PC-3 (cell line): Measurements from ENCODE around the gene LIN28B. TPM values are rescaled to one million over a fixed set of nuclear protein-coding genes. Genes with fewer than 3 reads are reported as not detected.

Experiments used
- ATAC-seq: fragments of 200-7000 bp; cut with Tn5 transposase; 2 replicates; pipeline ENCODE4 v1.9.1; 2020; ENCODE audit warnings: mild to moderate bottlenecking, moderate library complexity
- BruUV-seq: library from RNA; stranded (reverse); fragments of 400-500 nt; replicated peaks from 2 replicates; lab custom pipeline; 2021; lab: Mats Ljungman, UMichigan
- CTCF ChIA-PET: fragments of 300-600 bp; sonication (Branson Sonifier 250); formaldehyde crosslinking; loops from one replicate; lab custom pipeline; 2022; ENCODE audit warnings: antibody characterized with exemption; lab: Charles Lee
- POLR2A ChIA-PET: fragments of 300-600 bp; sonication (Branson Sonifier 250); formaldehyde crosslinking; loops from one replicate; lab custom pipeline; 2022; ENCODE audit warnings: antibody characterized with exemption; ENCODE audit not compliant: unreplicated experiment; lab: Charles Lee
- DNase-seq: peaks from one replicate; pipeline ENCODE4 v3.0.0-alpha.2; 2015
- H2AFZ ChIP-seq: fragments of 300-600 bp; sonication (generic); 2 replicates; pipeline ENCODE4 v1.6.0; 2016; ENCODE audit warnings: antibody characterized with exemption, low read length
- H3F3A ChIP-seq: fragments of 300-600 bp; sonication (generic); one replicate; pipeline ENCODE4 v1.6.0; 2017; ENCODE audit warnings: antibody characterized with exemption, low read length, control low read depth, mild to moderate bottlenecking; ENCODE audit not compliant: unreplicated experiment
- H3K27ac ChIP-seq: fragments of 300-600 bp; sonication (generic); 2 replicates; pipeline ENCODE4 v1.5.1; 2016; ENCODE audit warnings: mild to moderate bottlenecking, low read length
- H3K27me3 ChIP-seq: fragments of 300-600 bp; sonication (generic); 2 replicates; pipeline ENCODE4 v1.6.1; 2016; ENCODE audit warnings: low read length, mixed read lengths
- H3K36me3 ChIP-seq: fragments of 300-600 bp; sonication (generic); 2 replicates; pipeline ENCODE4 v1.6.1; 2016; ENCODE audit warnings: low read depth, mixed run types, low read length, mixed read lengths
- H3K4me1 ChIP-seq: fragments of 300-600 bp; sonication (generic); 2 replicates; pipeline ENCODE4 v1.5.1; 2016; ENCODE audit warnings: low read length; ENCODE audit not compliant: insufficient read depth
- H3K4me2 ChIP-seq: fragments of 300-600 bp; sonication (generic); 2 replicates; pipeline ENCODE4 v1.6.0; 2016; ENCODE audit warnings: low read length
- H3K4me3 ChIP-seq: fragments of 300-600 bp; sonication (generic); 2 replicates; pipeline ENCODE4 v1.5.1; 2016; ENCODE audit warnings: mild to moderate bottlenecking, low read length, mixed read lengths
- H3K79me2 ChIP-seq: fragments of 300-600 bp; sonication (generic); 2 replicates; pipeline ENCODE4 v1.6.1; 2017; ENCODE audit warnings: low read length, mixed read lengths
- H3K9ac ChIP-seq: fragments of 300-600 bp; sonication (generic); 2 replicates; pipeline ENCODE4 v1.6.0; 2016; ENCODE audit warnings: mild to moderate bottlenecking, low read length
- H3K9me2 ChIP-seq: fragments of 300-600 bp; sonication (generic); replicated peaks from 2 replicates; pipeline ENCODE4 v1.6.1; 2016; ENCODE audit warnings: mixed run types, low read length, mixed read lengths
- H3K9me3 ChIP-seq: fragments of 300-600 bp; sonication (generic); 2 replicates; pipeline ENCODE4 v1.6.1; 2016; ENCODE audit warnings: low read length, mixed read lengths
- H4K20me1 ChIP-seq: fragments of 300-600 bp; sonication (generic); 2 replicates; pipeline ENCODE4 v1.6.1; 2016; ENCODE audit warnings: low read length, mixed read lengths
- EZH2 ChIP-seq: fragments of 300-600 bp; sonication (generic); IDR thresholded peaks from one replicate; pipeline ENCODE4 v1.6.1; 2017; ENCODE audit warnings: antibody characterized with exemption, mild to moderate bottlenecking, low read length; ENCODE audit not compliant: unreplicated experiment
- EZH2phosphoT487 ChIP-seq: fragments of 300-600 bp; sonication (generic); IDR thresholded peaks from 2 replicates; pipeline ENCODE4 v1.6.1; 2018; ENCODE audit warnings: mild to moderate bottlenecking, antibody characterized with exemption, low read length, borderline replicate concordance
- intact Hi-C: fragments of 100-400 bp; cut with micrococcal nuclease; formaldehyde crosslinking; loops from 2 replicates; pipeline ENCODE4 v1.9.0; 2023
- total RNA-seq: library from RNA; depleted of rRNA; stranded (reverse); fragments of >200 nt; gene quantifications from 2 replicates; pipeline ENCODE4 v1.2.3, GENCODE V29; 2014
- TF ChIP-seq, protein P1 (sequence below): fragments of 300-600 bp; sonication (generic); conservative IDR thresholded peaks from 2 replicates; pipeline ENCODE4 v1.5.1; 2017; ENCODE audit warnings: antibody characterized with exemption, low read depth, mild to moderate bottlenecking, low read length

LIN28B gene
- total RNA-seq, 1 experiment from 2014 or later: 0.11 TPM

DNA sequence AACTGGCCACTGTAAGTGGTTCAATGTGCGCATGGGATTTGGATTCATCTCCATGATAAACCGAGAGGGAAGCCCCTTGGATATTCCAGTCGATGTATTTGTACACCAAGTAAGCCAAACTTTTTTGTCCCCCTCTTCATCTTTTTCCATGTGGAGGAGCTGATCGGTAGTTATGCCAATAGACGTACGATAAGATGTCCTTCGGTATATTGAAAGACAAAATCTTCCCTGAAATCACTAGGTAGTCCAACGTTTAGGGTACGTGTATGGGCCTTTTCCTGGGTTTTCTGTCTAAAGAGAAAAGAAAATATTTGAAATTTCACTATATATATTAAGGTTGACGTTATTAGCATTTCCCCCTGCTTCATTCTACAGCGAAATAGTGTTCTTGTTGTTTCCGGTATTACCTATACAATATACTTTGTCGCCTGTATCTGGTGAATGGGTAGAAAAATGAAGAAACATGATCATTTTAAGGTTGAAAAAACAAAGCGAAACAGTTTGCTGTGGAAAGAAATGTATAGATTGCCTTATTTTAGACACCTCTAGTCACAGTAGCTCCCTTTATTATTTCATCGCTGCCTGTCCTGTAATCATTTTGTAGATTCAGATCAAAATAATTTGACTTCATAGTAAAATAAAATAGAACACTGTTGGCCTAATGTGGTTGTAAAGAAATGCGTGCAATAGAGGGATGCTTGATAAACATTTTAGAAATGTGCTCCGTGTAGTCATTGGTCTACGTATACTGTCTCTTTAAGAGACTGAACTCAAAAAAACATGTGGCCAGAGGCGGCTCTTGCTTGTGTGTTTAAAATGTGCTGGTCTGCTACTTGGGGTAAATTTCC, 1.5 kb downstream of the LIN28B start:
- Histone ChIP-seq H3K4me2 (no peak overlapping the region), H3K27me3 (peaks cover 32% of the 10 kb centered on the region), H2AFZ (no peak overlapping the region), H4K20me1 (no peaks in the 10 kb centered on the region), H3K79me2 (no peaks in the 10 kb centered on the region), H3K27ac (no peak overlapping the region), H3K4me1 (no peaks in the 10 kb centered on the region), H3K9me2 (no peaks in the 10 kb centered on the region), H3K4me3 (no peak overlapping the region), H3K9ac (no peak overlapping the region), H3F3A (no peaks in the 10 kb centered on the region), H3K9me3 (no peaks in the 10 kb centered on the region), H3K36me3 (no peaks in the 10 kb centered on the region)
- no TSS peak for BruUV-seq
- DNase-seq (no peak), ATAC-seq (no peak)
- TF ChIP-seq EZH2 (no peak), EZH2phosphoT487 (no peak)
- TF ChIP-seq, protein P1, sequence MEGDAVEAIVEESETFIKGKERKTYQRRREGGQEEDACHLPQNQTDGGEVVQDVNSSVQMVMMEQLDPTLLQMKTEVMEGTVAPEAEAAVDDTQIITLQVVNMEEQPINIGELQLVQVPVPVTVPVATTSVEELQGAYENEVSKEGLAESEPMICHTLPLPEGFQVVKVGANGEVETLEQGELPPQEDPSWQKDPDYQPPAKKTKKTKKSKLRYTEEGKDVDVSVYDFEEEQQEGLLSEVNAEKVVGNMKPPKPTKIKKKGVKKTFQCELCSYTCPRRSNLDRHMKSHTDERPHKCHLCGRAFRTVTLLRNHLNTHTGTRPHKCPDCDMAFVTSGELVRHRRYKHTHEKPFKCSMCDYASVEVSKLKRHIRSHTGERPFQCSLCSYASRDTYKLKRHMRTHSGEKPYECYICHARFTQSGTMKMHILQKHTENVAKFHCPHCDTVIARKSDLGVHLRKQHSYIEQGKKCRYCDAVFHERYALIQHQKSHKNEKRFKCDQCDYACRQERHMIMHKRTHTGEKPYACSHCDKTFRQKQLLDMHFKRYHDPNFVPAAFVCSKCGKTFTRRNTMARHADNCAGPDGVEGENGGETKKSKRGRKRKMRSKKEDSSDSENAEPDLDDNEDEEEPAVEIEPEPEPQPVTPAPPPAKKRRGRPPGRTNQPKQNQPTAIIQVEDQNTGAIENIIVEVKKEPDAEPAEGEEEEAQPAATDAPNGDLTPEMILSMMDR: no peak
- intact Hi-C loops: no loop called here
- ChIA-PET CTCF (no interaction called here), POLR2A (no interaction called here)

DNA sequence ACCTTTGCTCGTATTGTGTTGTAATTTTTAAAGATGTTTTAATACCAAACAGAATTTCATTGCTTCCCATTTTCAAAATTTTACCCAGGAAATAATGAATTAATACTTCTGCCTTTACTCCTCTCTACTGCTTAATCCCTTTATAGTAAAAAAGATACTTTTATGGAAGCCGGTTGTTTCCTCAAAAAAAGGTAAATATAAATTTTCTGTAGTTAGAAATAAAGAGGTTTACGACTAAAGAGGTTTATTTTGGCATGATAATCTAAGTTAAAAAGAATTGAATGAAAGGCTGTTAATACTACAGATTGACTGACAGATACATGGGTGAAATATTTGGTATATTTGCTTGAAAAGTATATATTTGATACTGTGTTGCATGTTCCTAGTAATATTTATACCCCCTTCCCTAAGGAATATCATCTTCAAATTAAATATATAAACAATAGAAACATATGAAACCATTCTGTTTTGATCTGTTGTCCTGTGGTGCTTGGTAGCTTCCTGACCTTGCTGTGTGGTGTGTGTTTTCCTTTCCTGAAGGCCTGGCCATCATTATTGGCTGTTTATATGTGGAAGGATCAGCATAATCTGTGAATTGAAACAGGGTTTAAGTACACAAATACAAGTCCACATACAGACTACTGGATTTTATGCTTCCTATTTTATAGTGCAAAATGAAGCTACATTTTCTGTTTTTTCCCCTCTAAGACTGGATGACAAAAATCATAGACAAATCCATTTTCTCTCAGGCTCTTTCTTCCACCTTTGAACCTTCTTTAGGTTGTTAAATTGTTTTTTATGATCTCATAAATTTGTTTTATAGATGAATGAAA, 2.3 kb downstream of the LIN28B start:
- no peaks in the 10 kb centered on the region for H3K79me2 ChIP-seq
- intact Hi-C loops: no loop called here
- H3K4me3 ChIP-seq: no peak overlapping the region
- H3K9ac ChIP-seq: no peak overlapping the region
- ATAC-seq (no peak), DNase-seq (no peak)
- H3K4me2 ChIP-seq: no peak overlapping the region
- POLR2A ChIA-PET: no interaction called here
- TF ChIP-seq EZH2: no peak
- TF ChIP-seq, protein P1: no peak
- TF ChIP-seq EZH2phosphoT487: no peak
- no peaks in the 10 kb centered on the region for H3K9me2 ChIP-seq
- H3K27me3 ChIP-seq: peaks cover 25% of the 10 kb centered on the region
- CTCF ChIA-PET: interaction anchor here (0.6 kb wide), 1 partner anchor 255 kb away, joined by 3 read pairs; no protein-coding TSS in a partner anchor
- no peak overlapping the region for H2AFZ ChIP-seq
- H3K4me1 ChIP-seq: no peaks in the 10 kb centered on the region
- BruUV-seq: no TSS peak
- no peaks in the 10 kb centered on the region for H3K36me3 ChIP-seq
- H3F3A ChIP-seq: no peaks in the 10 kb centered on the region
- no peaks in the 10 kb centered on the region for H3K9me3 ChIP-seq
- no peak overlapping the region for H3K27ac ChIP-seq
- no peaks in the 10 kb centered on the region for H4K20me1 ChIP-seq
